H1 (cell line): ENCODE results near the gene USP20. TPM values are rescaled to one million over a fixed set of nuclear protein-coding genes. Genes with fewer than 3 reads are reported as not detected.

Source experiments
- BCL11A ChIP-seq, 2 experiments: IDR thresholded peaks; one replicate each; pipeline ENCODE4 v1.6.1; 2011; ENCODE audit warnings: low read depth in 2 of 2, low read length in 2 of 2, mild to moderate bottlenecking in 2 of 2
- HDAC2 ChIP-seq, 2 experiments: fragments of 300-600 bp in 1 of 2; sonication (generic) in 1 of 2; IDR thresholded peaks; 2 replicates each; pipeline ENCODE4 v1.6.1; 2011 to 2012; ENCODE audit warnings: low read depth in 2 of 2, low read length in 2 of 2, mild to moderate bottlenecking in 2 of 2, moderate library complexity in 2 of 2, borderline replicate concordance in 1 of 2, inconsistent platforms in 1 of 2
- KDM1A ChIP-seq: fragments of 200-600, 300-600 bp; sonication (generic); IDR thresholded peaks from 2 replicates; pipeline ENCODE4 v1.7.1; 2016; ENCODE audit warnings: mild to moderate bottlenecking, low read length, borderline replicate concordance
- MAFK ChIP-seq: IDR thresholded peaks from 2 replicates; pipeline ENCODE4 v1.6.1; 2012; ENCODE audit warnings: low read depth, mild to moderate bottlenecking, improper control_type of control experiment, low read length
- SAP30 ChIP-seq: fragments of 300-600 bp; sonication (generic); IDR thresholded peaks from 2 replicates; pipeline ENCODE4 v1.7.1; 2012; ENCODE audit warnings: low read length, moderate library complexity, mild to moderate bottlenecking, inconsistent platforms; ENCODE audit not compliant: insufficient read depth, insufficient replicate concordance
- SP1 ChIP-seq: IDR thresholded peaks from 2 replicates; pipeline ENCODE4 v1.6.1; 2011; ENCODE audit warnings: low read depth, low read length
- USF2 ChIP-seq: IDR thresholded peaks from 2 replicates; pipeline ENCODE4 v1.6.1; 2011; ENCODE audit warnings: low read length, improper control_type of control experiment
- polyA plus RNA-seq, 7 experiments: library from polyadenylated mRNA; depleted of rRNA in 3 of 7; stranded (reverse) in 5 of 7; unstranded in 2 of 7; fragments of >200 nt in 5 of 7; fragments of 200-250 nt in 2 of 7; gene quantifications; 1 replicate in 5 of 7; 2 replicates in 1 of 7; 4 replicates in 1 of 7; pipeline versions ENCODE4 v1.2.1 to v1.2.3, GENCODE V29; 2011 to 2013; ENCODE audit warnings: missing spikeins in 2 of 7, mixed read lengths in 2 of 7
- total RNA-seq: library from RNA; stranded (reverse); fragmentation: NEBNext Ultra II Directional; extraction: Animal tissue kit (Norgen Biotek cat#: 25700); gene quantifications from 2 replicates; pipeline ENCODE4 v1.2.1, GENCODE V29; 2021

The USP20 gene
- total and polyA plus RNA-seq, 2 of the 8 experiments (the other 6 are each of a cell fraction or from before 2014, with no cell fraction given): 13.4 to 23.0 TPM

GRCh38 chr9:129828969-129829368 lies 6.3 kb upstream of the USP20 start (continued):
- TF ChIP-seq SAP30 (no peak), BCL11A (IDR thresholded peaks at IDR 0.05; ENCODE audit: low read depth in 2 of 2, low read length in 2 of 2) (no peak), SP1 (no peak), HDAC2 (IDR thresholded peaks at IDR 0.05; ENCODE audit: borderline replicate concordance in 1 of 2, low read depth in 2 of 2, low read length in 2 of 2) (no peak), MAFK (no peak), KDM1A (no peak), USF2 (no peak)
